RPMI8226 (cell line): ENCODE measurements around the gene CACNA1H.
"Not testable (repeated sequence)": the region's sequence is repeated elsewhere in the genome, so short reads cannot be mapped to it uniquely, and the experiment has no call there.

ENCODE experiments used
- DNase-seq: peaks from one replicate; pipeline ENCODE4 v3.0.0-alpha.2; 2015

CACNA1H gene

DNA sequence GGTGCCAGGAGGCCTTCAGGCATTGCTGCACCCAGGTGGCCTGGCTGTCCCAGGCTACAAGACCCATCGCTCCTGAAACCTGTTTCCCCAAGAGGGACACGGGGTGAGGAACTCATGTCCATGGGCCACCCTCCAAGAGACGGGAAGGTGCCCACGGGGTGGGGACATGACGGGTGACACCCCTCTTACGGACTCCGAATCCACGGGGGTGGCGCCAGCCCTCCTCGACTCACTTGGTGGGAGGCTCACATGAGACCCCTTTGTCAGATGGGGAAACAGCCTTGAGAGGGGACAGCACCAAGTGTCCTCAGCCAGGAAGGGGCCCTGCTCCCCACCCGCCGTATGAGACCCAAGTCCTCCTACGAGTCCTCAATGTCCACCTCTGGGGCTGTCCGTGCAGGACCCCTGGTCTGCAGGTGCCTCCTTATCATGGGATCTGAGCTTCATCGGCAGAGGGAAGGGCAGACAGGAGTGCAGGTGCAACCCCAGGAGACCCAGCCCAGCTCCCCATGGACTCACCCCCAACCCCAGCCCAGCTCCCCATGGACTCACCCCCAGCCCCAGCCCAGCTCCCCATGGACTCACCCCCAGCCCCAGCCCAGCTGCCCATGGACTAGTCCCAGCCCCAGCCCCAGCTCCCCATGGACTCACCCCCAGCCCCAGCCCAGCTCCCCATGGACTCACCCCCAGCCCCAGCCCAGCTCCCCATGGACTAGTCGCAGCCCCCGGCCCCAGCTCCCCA, 77.7 kb downstream of the CACNA1H start:
- DNase-seq, result not testable (repeated sequence)

DNA sequence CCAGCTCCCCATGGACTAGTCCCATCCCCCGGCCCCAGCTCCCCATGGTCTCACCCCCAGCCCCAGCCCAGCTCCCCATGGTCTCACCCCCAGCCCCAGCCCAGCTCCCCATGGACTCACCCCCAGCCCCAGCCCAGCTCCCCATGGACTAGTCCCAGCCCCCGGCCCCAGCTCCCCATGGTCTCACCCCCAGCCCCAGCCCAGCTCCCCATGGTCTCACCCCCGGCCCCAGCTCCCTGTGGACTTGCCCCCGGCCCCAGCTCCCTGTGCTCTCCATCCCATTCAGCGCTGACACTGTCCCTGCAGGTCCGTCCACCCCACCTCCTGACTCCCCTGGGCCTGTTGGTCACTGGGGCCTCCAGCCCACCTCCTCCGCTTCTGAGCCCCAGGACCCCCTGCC, 78.4 kb downstream of the CACNA1H start:
- not testable (repeated sequence) for DNase-seq

DNA sequence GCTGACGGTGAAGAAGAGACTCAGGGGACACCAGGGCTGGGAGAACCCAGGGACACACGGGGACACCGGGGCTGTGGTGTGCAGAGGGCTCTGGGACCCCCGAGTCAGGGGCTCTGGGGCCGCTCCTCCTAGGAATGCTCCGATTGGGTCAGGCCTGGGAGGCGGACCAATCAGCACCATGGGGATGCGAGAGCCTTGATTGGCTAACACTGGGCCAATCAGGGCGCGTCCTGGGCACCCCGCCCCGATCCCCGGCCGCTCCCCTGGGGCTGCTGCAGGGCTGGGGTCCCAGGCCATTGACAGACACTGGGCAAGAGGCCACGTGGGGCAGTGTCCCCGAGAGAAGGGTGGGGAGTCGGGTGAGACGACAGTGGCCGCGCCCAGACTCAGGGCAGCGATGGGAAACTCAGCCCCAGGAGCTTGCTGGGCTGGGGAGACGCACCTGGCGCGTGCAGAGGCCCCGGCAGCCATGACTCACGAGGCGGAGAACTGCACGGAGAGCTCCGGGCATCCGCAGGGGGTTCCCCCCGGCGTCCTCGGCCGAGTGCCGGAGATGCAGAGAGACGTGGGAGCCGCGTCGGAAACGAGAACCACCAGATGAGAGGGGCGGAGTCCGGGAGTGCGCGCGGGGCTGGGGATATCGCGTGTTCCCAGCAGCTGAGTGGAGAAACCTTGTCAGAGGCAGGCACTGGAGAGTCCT, 79.3 kb downstream of the CACNA1H start:
- not testable (repeated sequence) for DNase-seq

DNA sequence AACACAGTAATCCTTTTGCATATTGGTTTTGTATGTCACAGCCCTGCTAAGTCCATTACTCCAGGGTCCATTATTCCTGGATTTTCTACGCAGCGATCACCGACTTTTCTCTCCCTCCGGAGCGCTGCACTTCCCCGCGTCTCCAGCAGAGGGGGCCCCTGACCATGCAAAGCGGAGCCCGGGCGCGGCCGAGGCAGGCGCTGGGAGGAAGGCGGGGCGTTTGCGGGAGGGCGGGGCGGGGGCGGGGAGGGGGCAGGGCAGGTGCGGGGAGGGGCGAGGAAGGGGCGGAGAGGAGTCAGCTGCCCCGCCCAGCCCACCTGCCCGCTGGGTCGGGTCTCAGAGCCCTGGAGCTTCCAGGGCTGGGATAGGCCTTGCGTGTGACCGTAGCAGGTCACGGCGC, 83.8 kb downstream of the CACNA1H start:
- not testable (repeated sequence) for DNase-seq

DNA sequence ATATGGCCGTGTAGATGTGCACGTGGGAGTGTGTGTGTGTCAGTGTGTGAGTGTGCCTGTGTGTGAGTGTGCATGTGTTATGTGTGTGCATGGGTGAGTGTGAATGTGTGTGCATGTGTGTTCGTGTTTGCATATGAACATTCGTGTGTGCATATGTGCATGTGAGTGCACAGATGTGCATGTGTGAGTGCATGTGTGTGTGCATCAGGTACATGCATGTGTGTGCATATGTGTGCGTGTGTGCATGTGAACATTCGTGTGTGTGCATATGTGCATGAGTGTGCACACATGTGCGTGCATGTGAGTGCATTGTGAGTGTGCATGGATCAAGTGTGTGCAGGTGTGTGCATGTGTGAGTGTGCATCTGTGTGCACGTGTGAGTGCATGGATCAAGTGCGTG, 85.1 kb downstream of the CACNA1H start:
- no peak for DNase-seq

DNA sequence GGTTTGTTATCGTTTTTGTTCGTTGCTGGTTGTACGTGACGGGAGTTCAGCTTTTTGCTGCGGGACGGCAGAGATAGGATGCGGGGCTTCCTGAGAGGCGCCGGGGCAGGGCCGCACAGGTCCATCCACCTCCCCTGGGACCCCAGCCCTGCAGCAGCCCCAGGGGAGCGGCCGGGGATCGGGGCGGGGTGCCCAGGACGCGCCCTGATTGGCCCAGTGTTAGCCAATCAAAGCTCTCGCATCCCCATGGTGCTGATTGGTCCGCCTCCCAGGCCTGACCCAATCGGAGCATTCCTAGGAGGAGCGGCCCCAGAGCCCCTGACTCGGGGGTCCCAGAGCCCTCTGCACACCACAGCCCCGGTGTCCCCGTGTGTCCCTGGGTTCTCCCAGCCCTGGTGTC, 86.0 kb downstream of the CACNA1H start:
- DNase-seq, result not testable (repeated sequence)

DNA sequence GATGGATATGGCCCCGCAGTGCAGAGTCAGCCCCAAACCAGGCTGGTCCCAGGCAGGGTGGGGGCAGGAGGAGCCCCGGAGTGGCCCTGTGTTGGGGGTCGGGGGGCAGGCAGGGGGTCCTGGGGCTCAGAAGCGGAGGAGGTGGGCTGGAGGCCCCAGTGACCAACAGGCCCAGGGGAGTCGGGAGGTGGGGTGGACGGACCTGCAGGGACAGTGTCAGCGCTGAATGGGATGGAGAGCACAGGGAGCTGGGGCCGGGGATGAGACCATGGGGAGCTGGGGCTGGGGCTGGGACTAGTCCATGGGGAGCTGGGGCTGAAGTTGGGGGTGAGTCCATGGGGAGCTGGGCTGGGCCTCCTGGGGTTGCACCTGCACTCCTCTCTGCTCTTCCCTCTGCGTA, 86.7 kb downstream of the CACNA1H start:
- not testable (repeated sequence) for DNase-seq

DNA sequence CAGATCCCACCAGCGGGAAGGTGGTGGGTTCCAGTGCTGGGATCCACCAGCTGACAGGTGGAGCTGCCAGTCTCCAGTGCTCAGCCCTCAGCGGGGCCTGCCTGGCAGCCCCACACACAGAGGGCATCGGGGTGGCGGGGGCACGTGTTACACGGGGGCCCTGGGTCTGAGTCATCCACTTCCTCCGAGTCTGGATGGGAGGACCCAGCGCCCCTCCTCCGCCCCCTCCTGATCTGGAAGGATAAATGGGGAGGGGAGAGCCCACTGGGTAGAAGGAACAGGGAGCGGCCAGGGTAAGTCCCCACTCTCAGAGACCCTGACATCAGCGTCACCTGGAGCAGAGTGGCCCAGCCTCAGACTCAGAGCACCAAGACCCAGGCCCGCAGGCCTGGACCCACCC, 87.5 kb downstream of the CACNA1H start, which contains the start of gene TPSAB1:
TSS of gene TPSAB1 (plus strand) at position 270 of the 400 bp plus-strand sequence. CDS start 234 bp downstream, outside the sequence.
- DNase-seq, result not testable (repeated sequence)

DNA sequence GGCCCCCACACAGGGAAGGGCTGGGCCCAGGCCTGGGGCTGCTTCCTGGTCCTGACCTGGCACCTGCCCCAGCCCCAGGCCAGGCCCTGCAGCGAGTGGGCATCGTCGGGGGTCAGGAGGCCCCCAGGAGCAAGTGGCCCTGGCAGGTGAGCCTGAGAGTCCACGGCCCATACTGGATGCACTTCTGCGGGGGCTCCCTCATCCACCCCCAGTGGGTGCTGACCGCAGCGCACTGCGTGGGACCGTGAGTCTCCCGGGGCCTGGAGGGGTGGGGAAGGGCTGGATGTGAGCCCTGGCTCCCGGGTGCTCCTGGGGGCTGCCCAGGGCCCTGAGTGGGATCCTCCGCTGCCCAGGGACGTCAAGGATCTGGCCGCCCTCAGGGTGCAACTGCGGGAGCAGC, 88.2 kb downstream of the CACNA1H start:
- not testable (repeated sequence) for DNase-seq

DNA sequence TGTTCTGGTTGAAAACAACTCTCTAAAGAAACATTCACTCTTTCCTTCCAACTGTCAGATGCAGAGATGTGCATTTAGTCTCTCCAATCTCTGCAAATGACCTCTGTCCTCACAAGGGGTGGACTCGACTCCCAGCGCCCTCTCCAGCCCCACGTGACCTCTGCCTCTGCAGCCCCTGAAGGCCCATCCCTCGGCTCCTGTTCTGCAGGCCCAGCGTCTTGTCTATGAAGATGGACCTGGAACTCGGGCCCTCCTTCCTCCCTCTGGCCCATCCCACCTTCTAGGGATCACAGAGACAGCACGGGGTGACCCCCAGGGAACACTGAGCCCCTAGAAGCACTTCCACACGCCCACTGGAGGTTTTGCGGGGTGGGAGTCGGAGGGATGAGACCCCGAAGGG, 90.5 kb downstream of the CACNA1H start:
- not testable (repeated sequence) for DNase-seq

DNA sequence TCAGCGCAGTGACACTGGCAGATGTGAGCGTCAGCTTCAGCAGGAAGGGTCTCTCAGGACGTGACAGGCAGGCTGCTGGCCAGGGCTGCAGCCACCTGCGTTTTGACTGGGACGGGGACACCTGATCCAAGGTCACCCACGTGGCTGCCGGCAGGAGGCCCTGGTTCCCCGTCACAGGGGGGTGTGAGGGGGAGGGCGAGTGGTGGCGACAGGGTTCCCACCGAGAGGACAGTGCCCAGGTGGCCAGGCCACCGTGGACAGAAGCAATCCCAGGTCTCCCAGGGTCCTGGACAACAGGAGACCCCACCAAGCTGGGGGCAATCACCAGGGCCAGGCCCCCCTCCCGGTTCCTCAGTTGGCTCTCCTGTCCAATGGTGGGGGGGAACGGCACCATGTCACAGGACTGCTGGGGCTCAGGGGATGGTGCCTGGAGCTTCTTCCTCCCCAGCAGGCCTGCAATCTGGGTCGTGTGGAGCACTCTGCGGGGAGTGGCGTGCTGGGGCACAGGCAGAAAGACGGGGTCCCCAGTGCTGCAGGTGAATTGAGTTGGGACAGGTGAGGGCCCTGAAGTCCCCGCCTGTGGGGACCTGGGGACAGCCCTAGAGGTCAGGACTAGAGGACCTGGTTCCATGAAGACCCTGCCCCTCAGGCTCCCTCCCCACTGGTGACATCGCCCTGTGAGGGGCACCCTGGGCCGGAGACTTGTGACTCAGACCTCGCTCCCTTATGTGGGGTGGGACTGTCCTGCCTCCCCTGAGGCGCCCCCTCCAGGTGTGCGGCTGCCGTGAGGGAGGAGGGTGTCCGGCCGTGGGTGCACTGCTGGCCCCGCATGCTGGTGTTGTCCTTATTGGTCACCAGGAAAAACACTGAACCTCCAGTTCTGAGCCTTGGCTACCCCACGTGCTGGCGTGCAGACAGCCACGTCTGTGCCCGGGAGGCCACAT, 91.3 kb downstream of the CACNA1H start:
- DNase-seq, result not testable (repeated sequence)

DNA sequence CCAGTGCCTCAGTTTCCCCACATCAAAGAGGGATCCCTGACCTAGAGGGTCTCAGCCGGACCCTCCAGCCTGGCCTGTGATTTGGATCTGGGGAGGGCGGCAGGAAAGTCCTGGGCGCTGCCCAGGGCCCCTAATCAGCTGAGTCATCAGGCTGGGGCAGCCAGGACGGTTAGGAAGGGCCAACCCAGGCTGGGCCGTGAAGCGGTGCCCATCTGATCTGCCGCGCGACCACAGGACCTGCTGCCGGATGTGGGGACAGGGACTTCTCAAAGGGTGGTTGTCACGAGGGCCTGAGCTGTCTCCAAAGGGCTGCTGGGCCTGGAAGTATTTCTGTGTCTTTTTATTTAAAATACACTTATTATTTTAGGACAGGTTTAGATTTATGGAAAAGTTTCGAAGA, 92.0 kb downstream of the CACNA1H start:
- DNase-seq, result no peak

DNA sequence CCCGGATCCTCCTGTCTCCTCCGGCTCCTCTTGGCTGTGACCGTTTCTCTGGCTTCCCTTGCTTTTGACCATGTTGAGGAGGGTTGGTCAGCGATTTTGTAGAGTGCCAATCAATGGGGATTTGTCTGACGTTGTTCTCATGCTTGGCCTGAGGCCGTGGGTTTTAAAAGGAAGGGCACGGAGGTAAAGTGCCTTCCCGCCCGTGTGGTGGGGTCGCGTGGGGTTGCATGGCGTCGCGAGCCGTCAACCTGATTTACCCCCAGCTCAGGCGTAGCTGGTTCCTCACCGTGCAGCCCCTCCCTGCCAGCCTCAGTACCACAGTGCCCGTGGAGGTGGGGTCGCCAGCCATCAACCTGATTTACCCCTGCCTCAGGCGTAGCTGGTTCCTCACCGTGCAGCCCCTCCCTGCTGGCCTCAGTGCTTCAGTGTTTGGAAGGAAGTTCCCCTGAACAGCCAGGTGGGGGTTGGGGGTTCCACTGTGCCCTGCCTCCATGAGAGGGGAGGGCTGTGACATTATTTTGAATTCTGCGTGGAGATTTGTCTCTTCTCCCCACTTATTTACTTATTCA, 92.6 kb downstream of the CACNA1H start:
- no peak for DNase-seq

DNA sequence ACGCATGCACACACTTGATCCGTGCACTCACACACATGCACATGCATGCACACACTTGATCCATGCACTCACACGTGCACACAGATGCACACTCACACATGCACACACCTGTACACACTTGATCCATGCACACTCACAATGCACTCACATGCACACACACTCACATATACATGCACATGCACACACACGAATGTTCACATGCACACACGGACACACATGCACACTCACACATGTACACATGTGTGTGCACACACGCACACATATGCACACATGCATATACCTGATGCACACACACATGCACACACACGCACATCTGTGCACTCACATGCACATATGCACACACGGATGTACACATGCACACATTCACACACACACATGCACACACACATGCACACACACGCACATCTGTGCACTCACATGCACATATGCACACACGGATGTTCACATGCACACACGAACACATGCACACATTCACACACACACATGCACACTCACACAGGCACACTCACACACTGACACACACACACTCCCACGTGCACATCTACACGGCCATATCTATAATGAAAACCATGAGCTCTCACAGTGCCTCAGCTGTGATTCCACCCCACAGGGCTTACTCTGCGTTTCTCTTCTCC, 95.1 kb downstream of the CACNA1H start:
- DNase-seq, result not testable (repeated sequence)

DNA sequence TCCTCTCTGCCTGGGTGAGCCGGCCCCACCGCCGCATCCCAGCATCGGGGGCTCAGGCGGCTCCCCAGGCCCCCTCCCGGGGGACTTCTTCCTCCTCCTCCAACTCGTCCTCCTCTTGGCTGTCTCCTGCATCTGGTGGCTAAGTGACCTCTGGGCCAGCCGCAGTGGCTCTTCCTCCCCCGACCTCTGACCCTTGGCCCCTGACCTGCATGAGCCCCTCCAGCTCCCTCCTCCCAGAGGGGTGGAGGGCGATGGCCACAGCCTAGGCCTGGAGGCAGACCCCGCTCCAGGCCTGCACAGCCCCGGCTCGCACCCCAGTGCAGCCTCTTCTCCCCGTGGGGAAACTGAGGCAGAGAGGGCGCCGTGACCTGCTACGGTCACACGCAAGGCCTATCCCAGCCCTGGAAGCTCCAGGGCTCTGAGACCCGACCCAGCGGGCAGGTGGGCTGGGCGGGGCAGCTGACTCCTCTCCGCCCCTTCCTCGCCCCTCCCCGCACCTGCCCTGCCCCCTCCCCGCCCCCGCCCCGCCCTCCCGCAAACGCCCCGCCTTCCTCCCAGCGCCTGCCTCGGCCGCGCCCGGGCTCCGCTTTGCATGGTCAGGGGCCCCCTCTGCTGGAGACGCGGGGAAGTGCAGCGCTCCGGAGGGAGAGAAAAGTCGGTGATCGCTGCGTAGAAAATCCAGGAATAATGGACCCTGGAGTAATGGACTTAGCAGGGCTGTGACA, 96.3 kb downstream of the CACNA1H start:
- not testable (repeated sequence) for DNase-seq

DNA sequence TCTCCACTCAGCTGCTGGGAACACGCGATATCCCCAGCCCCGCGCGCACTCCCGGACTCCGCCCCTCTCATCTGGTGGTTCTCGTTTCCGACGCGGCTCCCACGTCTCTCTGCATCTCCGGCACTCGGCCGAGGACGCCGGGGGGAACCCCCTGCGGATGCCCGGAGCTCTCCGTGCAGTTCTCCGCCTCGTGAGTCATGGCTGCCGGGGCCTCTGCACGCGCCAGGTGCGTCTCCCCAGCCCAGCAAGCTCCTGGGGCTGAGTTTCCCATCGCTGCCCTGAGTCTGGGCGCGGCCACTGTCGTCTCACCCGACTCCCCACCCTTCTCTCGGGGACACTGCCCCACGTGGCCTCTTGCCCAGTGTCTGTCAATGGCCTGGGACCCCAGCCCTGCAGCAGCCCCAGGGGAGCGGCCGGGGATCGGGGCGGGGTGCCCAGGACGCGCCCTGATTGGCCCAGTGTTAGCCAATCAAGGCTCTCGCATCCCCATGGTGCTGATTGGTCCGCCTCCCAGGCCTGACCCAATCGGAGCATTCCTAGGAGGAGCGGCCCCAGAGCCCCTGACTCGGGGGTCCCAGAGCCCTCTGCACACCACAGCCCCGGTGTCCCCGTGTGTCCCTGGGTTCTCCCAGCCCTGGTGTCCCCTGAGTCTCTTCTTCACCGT, 100.9 kb downstream of the CACNA1H start:
- not testable (repeated sequence) for DNase-seq

DNA sequence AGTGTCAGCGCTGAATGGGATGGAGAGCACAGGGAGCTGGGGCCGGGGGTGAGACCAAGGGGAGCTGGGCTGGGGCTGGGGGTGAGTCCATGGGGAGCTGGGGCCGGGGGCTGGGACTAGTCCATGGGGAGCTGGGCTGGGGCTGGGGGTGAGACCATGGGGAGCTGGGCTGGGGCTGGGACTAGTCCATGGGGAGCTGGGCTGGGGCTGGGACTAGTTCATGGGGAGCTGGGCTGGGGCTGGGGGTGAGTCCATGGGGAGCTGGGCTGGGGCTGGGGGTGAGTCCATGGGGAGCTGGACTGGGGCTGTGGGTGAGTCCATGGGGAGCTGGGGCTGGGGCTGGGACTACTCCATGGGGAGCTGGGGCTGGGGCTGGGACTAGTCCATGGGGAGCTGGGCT, 101.9 kb downstream of the CACNA1H start:
- not testable (repeated sequence) for DNase-seq

DNA sequence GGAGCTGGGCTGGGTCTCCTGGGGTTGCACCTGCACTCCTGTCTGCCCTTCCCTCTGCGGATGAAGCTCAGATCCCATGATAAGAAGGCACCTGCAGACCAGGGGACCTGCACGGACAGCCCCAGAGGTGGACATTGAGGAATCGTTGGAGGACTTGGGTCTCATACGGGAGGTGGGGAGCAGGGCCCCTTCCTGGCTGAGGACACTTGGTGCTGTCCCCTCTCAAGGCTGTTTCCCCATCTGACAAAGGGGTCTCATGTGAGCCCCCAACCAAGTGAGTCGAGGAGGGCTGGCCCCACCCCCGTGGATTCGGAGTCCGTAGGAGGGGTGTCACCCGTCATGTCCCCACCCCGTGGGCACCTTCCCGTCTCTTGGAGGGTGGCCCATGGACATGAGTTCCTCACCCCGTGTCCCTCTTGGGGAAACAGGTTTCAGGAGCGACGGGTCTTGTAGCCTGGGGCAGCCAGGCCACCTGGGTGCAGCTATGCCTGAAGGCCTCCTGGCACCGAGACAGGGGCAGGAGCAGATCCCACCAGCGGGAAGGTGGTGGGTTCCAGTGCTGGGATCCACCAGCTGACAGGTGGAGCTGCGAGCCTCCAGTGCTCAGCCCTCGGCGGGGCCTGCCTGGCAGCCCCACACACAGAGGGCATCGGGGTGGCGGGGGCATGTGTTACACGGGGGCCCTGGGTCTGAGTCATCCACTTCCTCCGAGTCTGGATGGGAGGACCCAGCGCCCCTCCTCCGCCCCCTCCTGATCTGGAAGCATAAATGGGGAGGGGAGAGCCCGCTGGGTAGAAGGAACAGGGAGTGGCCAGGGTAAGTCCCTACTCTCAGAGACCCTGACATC, 102.6 kb downstream of the CACNA1H start, which contains the start of gene TPSD1:
TSS of gene TPSD1 (plus strand) at position 794 of the 847 bp plus-strand sequence. CDS start 212 bp downstream, outside the sequence.
- not testable (repeated sequence) for DNase-seq

DNA sequence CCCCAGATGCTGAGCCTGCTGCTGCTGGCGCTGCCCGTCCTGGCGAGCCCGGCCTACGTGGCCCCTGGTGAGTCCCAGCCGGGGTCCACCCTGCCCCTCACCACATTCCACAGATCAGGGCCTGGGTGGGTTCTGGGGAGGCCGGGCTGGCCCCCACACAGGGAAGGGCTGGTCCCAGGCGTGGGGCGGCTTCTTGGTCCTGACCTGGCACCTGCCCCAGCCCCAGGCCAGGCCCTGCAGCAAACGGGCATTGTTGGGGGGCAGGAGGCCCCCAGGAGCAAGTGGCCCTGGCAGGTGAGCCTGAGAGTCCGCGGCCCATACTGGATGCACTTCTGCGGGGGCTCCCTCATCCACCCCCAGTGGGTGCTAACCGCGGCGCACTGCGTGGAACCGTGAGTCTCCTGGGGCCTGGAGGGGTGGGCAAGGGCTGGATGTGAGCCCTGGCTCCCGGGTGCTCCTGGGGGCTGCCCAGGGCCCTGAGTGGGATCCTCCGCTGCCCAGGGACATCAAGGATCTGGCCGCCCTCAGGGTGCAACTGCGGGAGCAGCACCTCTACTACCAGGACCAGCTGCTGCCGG, 103.5 kb downstream of the CACNA1H start:
- not testable (repeated sequence) for DNase-seq
